ENCODE data around the gene GPHA2. TPM values are rescaled to one million over a fixed set of nuclear protein-coding genes. Genes with fewer than 3 reads are reported as not detected.
A peak's percentile ranks its signal among the peaks of the same experiment; 100 is the strongest.

Gene GPHA2
- total RNA-seq, 1 donor from 2014 or later = 0.85 TPM

GRCh38 chr11:64897381-64898075, 38.2 kb downstream of the GPHA2 start:
- Mint-ChIP-seq H3K36me3 (peaks cover 3% of the 10 kb centered on the region), H3K27ac (no peak overlapping the region), H3K9me3 (no peaks in the 10 kb centered on the region), H3K27me3 (no peaks in the 10 kb centered on the region), H3K4me3 (no peak overlapping the region), H3K4me1 (ENCODE audit: unreplicated experiment) (peaks cover 7% of the 10 kb centered on the region)
- no peak for DNase-seq (ENCODE audit: extremely low spot score, unreplicated experiment)
- TF ChIP-seq, protein P1, sequence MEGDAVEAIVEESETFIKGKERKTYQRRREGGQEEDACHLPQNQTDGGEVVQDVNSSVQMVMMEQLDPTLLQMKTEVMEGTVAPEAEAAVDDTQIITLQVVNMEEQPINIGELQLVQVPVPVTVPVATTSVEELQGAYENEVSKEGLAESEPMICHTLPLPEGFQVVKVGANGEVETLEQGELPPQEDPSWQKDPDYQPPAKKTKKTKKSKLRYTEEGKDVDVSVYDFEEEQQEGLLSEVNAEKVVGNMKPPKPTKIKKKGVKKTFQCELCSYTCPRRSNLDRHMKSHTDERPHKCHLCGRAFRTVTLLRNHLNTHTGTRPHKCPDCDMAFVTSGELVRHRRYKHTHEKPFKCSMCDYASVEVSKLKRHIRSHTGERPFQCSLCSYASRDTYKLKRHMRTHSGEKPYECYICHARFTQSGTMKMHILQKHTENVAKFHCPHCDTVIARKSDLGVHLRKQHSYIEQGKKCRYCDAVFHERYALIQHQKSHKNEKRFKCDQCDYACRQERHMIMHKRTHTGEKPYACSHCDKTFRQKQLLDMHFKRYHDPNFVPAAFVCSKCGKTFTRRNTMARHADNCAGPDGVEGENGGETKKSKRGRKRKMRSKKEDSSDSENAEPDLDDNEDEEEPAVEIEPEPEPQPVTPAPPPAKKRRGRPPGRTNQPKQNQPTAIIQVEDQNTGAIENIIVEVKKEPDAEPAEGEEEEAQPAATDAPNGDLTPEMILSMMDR (conservative IDR thresholded peaks at IDR 0.05) = no peak

DNA sequence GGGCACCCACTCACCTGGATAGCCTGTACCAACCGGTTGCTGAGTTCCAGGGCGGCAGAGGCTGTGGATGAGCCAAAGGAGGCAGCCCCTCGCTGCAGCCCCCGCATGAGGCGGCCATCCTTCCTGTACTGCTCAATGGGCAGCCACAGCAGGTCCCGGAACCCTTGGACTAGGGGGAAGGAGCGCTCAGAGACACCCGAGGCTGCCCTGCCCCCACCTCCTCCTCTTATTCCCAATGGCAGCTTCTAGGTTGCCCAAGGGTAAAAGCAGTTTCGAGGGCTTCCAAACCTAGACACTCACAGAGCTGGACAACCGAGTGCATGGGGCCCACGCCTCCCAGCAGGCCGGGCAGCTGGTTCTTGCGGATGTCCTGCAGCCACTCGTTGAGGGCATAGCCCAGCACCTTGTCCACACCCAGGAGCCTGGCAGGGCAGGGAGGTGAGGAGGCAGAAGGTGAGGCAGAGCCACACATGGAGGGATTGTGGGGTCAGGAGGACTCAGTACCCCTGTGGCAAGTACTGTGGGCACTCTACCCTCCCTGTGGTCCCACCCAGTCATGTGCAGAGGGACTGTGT, 39.2 kb downstream of the GPHA2 start:
- DNase-seq (ENCODE audit: extremely low spot score, unreplicated experiment) = no peak
- H3K4me1 Mint-ChIP-seq (ENCODE audit: unreplicated experiment) = peaks cover 12% of the 10 kb centered on the region
- H3K4me3 Mint-ChIP-seq = no peak overlapping the region
- no peaks in the 10 kb centered on the region for H3K9me3 Mint-ChIP-seq
- TF ChIP-seq, protein P1 (conservative IDR thresholded peaks at IDR 0.05) = no peak
- peaks cover 3% of the 10 kb centered on the region for H3K36me3 Mint-ChIP-seq
- no peaks in the 10 kb centered on the region for H3K27me3 Mint-ChIP-seq
- no peak overlapping the region for H3K27ac Mint-ChIP-seq

DNA sequence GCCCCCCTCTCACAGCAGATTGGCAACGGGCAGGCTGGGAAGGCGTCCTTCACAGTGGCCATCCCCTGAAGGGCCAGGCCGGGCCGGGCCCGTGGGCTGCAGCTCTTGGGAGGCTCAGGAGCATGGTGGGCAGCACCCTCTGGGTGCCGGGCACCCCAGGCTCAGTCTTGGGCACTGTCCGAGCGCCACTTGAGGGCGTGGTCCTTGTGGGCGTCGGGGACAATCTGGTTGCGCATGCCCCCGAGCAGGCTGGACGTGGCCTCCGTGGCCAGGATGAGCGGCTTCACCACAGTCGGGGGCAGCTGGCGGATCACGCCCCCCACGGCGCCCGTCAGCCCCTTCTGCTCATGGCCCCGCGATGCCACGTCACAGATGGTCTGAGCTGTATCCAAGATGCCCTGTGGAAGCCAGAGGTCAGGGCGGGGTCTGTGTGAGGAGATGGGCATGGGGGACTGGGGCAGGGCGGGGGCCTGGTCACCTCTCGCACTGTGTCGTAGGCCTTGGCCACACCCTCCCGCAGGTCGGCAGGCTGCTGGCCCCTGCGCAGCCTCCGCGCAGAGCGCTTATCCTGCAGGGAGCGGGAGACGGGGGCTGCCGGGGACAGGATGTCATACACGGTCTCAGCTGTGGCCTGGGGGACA, 40.8 kb downstream of the GPHA2 start:
- no peaks in the 10 kb centered on the region for H3K36me3 Mint-ChIP-seq
- peaks cover 8% of the 10 kb centered on the region for H3K4me1 Mint-ChIP-seq (ENCODE audit: unreplicated experiment)
- TF ChIP-seq, protein P1 (conservative IDR thresholded peaks at IDR 0.05) = no peak
- H3K4me3 Mint-ChIP-seq = no peak overlapping the region
- no peaks in the 10 kb centered on the region for H3K27me3 Mint-ChIP-seq
- no peaks in the 10 kb centered on the region for H3K9me3 Mint-ChIP-seq
- H3K27ac Mint-ChIP-seq = no peak overlapping the region
- DNase-seq (ENCODE audit: extremely low spot score, unreplicated experiment) = no peak

DNA sequence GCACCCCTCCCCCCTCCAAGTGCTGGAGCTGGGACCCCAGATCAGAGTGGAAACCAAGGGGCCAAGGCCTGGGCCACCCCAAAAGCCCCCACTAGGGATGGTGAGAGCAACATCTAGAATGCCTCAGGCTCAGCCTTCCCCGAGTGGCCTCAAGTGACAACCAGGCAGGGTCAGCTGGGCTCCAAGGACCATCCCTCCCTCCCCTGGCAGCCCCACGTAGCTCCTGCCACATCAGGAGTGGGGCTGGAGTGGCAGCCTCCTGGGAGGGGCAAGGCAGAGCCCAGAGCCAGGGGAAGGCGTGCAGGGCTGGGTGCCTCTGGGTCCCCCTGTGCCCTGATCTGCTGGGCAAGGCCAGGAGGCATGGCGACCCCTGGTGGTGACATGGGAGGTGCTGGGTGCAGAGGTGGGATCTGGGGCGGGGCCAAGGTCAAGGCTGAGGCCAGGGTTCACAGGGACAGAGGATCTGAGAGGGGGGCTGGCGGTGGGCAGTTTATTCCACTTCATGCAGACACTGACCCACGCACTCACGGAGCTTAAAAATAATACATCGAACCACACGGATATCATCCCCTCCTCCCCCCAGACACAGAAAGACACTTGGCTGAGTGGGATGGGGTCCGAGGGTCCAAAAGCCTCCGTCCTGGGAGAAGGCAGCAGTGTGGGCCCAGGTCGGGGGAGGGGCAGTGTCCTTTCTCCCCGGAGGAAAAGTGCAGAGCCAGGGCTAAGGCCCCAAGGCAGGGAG, 41.5 kb downstream of the GPHA2 start:
- H3K27me3 Mint-ChIP-seq = no peaks in the 10 kb centered on the region
- peak; percentile 88 for DNase-seq (ENCODE audit: extremely low spot score, unreplicated experiment)
- TF ChIP-seq, protein P1 (conservative IDR thresholded peaks at IDR 0.05) = peak; percentile 93

GRCh38 chr11:64893194-64894069, 42.3 kb downstream of the GPHA2 start:
- no peaks in the 10 kb centered on the region for H3K27me3 Mint-ChIP-seq
- peaks cover 8% of the 10 kb centered on the region for H3K4me1 Mint-ChIP-seq (ENCODE audit: unreplicated experiment)
- H3K27ac Mint-ChIP-seq = no peak overlapping the region
- no peaks in the 10 kb centered on the region for H3K9me3 Mint-ChIP-seq
- no peaks in the 10 kb centered on the region for H3K36me3 Mint-ChIP-seq
- TF ChIP-seq, protein P1 (conservative IDR thresholded peaks at IDR 0.05) = peak; percentile 27
- H3K4me3 Mint-ChIP-seq = peak overlapping the region; percentile 49
- DNase-seq (ENCODE audit: extremely low spot score, unreplicated experiment) = no peak

More for the DNA sequence above, 41.5 kb downstream of the GPHA2 start:
- Mint-ChIP-seq H3K4me1 (ENCODE audit: unreplicated experiment) (peaks cover 8% of the 10 kb centered on the region), H3K27ac (no peak overlapping the region), H3K36me3 (no peaks in the 10 kb centered on the region), H3K9me3 (no peaks in the 10 kb centered on the region), H3K4me3 (no peak overlapping the region)

Data from type B pancreatic cell (in vitro differentiated cells).